Mesenchymal stem cell (in vitro differentiated cells and primary cell): Measurements from ENCODE around the gene TAOK1.

Source experiments
- DNase-seq: peaks from one replicate; pipeline ENCODE4 v3.0.0-alpha.2; 2013
- H2AFZ ChIP-seq: one replicate; pipeline ENCODE4 v1.6.1; 2013; ENCODE audit warnings: low read depth, mild to moderate bottlenecking, control low read depth, inconsistent platforms, low read length, moderate library complexity
- H2AK5ac ChIP-seq: 2 replicates; pipeline ENCODE4 v1.6.1; 2013; ENCODE audit warnings: low read length, moderate library complexity, mild to moderate bottlenecking, inconsistent platforms; ENCODE audit not compliant: severe bottlenecking
- H2BK120ac ChIP-seq: one replicate; pipeline ENCODE4 v1.6.1; 2013; ENCODE audit warnings: low read depth, mild to moderate bottlenecking, inconsistent platforms, low read length, moderate library complexity
- H2BK12ac ChIP-seq, 2 experiments: one replicate each; pipeline ENCODE4 v1.6.1; 2013; ENCODE audit warnings: inconsistent platforms in 2 of 2, low read length in 2 of 2, mild to moderate bottlenecking in 2 of 2, moderate library complexity in 2 of 2, control low read depth in 1 of 2
- H2BK15ac ChIP-seq: one replicate; pipeline ENCODE4 v1.6.1; 2013; ENCODE audit warnings: mild to moderate bottlenecking, low read depth, inconsistent platforms; ENCODE audit not compliant: poor library complexity, severe bottlenecking
- H2BK5ac ChIP-seq: 2 replicates; pipeline ENCODE4 v1.6.1; 2013; ENCODE audit warnings: low read depth, mild to moderate bottlenecking, low read length, control low read depth, inconsistent platforms; ENCODE audit not compliant: poor library complexity, severe bottlenecking
- H3K14ac ChIP-seq, 2 experiments: one replicate each; pipeline ENCODE4 v1.6.1; 2013; ENCODE audit warnings: inconsistent platforms in 2 of 2, low read length in 2 of 2, control low read depth in 1 of 2, mild to moderate bottlenecking in 1 of 2, moderate library complexity in 1 of 2
- H3K18ac ChIP-seq, 2 experiments: one replicate each; pipeline ENCODE4 v1.6.1; 2013; ENCODE audit warnings: inconsistent platforms in 2 of 2, low read length in 2 of 2, control low read depth in 1 of 2, low read depth in 1 of 2, mild to moderate bottlenecking in 1 of 2
- H3K23ac ChIP-seq, 2 experiments: one replicate each; pipeline ENCODE4 v1.6.1; 2013; ENCODE audit warnings: inconsistent platforms in 2 of 2, low read length in 2 of 2, mild to moderate bottlenecking in 2 of 2, moderate library complexity in 2 of 2, control low read depth in 1 of 2
- H3K27ac ChIP-seq: 2 replicates; pipeline ENCODE4 v1.5.1; 2013; ENCODE audit warnings: mild to moderate bottlenecking, moderate library complexity, low read length, control low read depth, inconsistent platforms; ENCODE audit not compliant: poor library complexity, severe bottlenecking
- H3K27me3 ChIP-seq, 2 experiments: 2 replicates each; pipeline versions ENCODE4 v1.6.1 to v1.7.0; 2013; ENCODE audit warnings: low read length in 2 of 2, mild to moderate bottlenecking in 2 of 2, moderate library complexity in 2 of 2, control low read depth in 1 of 2, inconsistent platforms in 1 of 2; ENCODE audit not compliant: control insufficient read depth in 1 of 2, insufficient read depth in 1 of 2
- H3K36me3 ChIP-seq, 2 experiments: 2 replicates each; pipeline versions ENCODE4 v1.6.1 to v1.7.0; 2013; ENCODE audit warnings: low read length in 2 of 2, control low read depth in 1 of 2, inconsistent platforms in 1 of 2, low read depth in 1 of 2, mild to moderate bottlenecking in 1 of 2; ENCODE audit not compliant: insufficient read depth in 2 of 2, control insufficient read depth in 1 of 2
- H3K4ac ChIP-seq, 2 experiments: one replicate each; pipeline ENCODE4 v1.6.1; 2013; ENCODE audit warnings: inconsistent platforms in 2 of 2, low read length in 2 of 2, mild to moderate bottlenecking in 2 of 2, moderate library complexity in 2 of 2, control low read depth in 1 of 2, low read depth in 1 of 2
- H3K4me1 ChIP-seq: 2 replicates; pipeline ENCODE4 v1.6.1; 2013; ENCODE audit warnings: low read depth, low read length, control low read depth; ENCODE audit not compliant: control insufficient read depth, insufficient read depth
- H3K4me2 ChIP-seq: 2 replicates; pipeline ENCODE4 v1.6.1; 2013; ENCODE audit warnings: low read length, mild to moderate bottlenecking, inconsistent platforms; ENCODE audit not compliant: poor library complexity, severe bottlenecking
- H3K4me3 ChIP-seq, 2 experiments: 2 replicates each; pipeline versions ENCODE4 v1.5.1 to v1.7.0; 2013; ENCODE audit warnings: low read length in 2 of 2, mild to moderate bottlenecking in 2 of 2, control low read depth in 1 of 2, low read depth in 1 of 2; ENCODE audit not compliant: insufficient read depth in 1 of 2
- H3K79me1 ChIP-seq: replicated peaks from 2 replicates; pipeline ENCODE4 v1.6.1; 2013; ENCODE audit warnings: mild to moderate bottlenecking, control low read depth, low read length, inconsistent platforms; ENCODE audit not compliant: poor library complexity, severe bottlenecking
- H3K9ac ChIP-seq: 2 replicates; pipeline ENCODE4 v1.7.0; 2013; ENCODE audit warnings: mild to moderate bottlenecking, low read length, moderate library complexity
- H3K9me3 ChIP-seq: 2 replicates; pipeline ENCODE4 v1.7.0; 2013; ENCODE audit warnings: mild to moderate bottlenecking, low read length; ENCODE audit not compliant: control insufficient read depth
- H4K8ac ChIP-seq: one replicate; pipeline ENCODE4 v1.6.1; 2013; ENCODE audit warnings: inconsistent platforms, mild to moderate bottlenecking, low read length, moderate library complexity
- H4K91ac ChIP-seq: one replicate; pipeline ENCODE4 v1.6.1; 2013; ENCODE audit warnings: mild to moderate bottlenecking, low read length, inconsistent platforms
- WGBS: methylation state at CpG from one replicate; pipeline ENCODE4 v1.1.7; 2013; ENCODE audit warnings: mixed read lengths; 5-methylcytosine and 5-hydroxymethylcytosine counted together

Gene TAOK1

GRCh38 chr17:29347831-29348629 lies 42.1 kb upstream of the TAOK1 start:
- Histone ChIP-seq H3K4me3 (peak overlapping the region in 1 of 2 experiments; percentile 58), H3K4me2 (no peak overlapping the region), H2BK120ac (no peak overlapping the region), H3K18ac (no peak overlapping the region), H3K9me3 (no peaks in the 10 kb centered on the region), H4K8ac (no peak overlapping the region), H3K9ac (peak overlapping the region; percentile 87), H2BK12ac (no peak overlapping the region), H4K91ac (no peak overlapping the region), H3K23ac (no peak overlapping the region), H2BK5ac (no peak overlapping the region), H2AFZ (no peak overlapping the region), H3K4ac (no peak overlapping the region), H3K79me1 (no peaks in the 10 kb centered on the region), H3K27ac (no peak overlapping the region), H2AK5ac (no peak overlapping the region), H2BK15ac (no peak overlapping the region), H3K4me1 (no peaks in the 10 kb centered on the region), H3K27me3 (peaks cover 10 to 18% of the 10 kb centered on the region in 2 experiments), H3K36me3 (no peaks in the 10 kb centered on the region), H3K14ac (no peak overlapping the region)
- WGBS, result 71% methylated on average over 2 of the region's 3 CpGs
- DNase-seq, result peak; percentile 83

- no peaks in the 10 kb centered on the region for H3K79me1 ChIP-seq
- no peak overlapping the region for H3K18ac ChIP-seq
- H3K14ac ChIP-seq, result no peak overlapping the region
- no peak overlapping the region for H3K4me2 ChIP-seq
- no peak overlapping the region for H3K9ac ChIP-seq
- 83% methylated on average over 2 of the region's 2 CpGs for WGBS
- H3K4ac ChIP-seq, result no peak overlapping the region
- H2BK120ac ChIP-seq, result no peak overlapping the region
- no peak overlapping the region for H4K91ac ChIP-seq
- H3K23ac ChIP-seq, result no peak overlapping the region
- no peak overlapping the region for H2BK12ac ChIP-seq
- no peak overlapping the region for H3K4me3 ChIP-seq
- H3K27me3 ChIP-seq, result peaks cover 0 to 9% of the 10 kb centered on the region in 2 experiments
- H2BK5ac ChIP-seq, result no peak overlapping the region
- no peak overlapping the region for H2AFZ ChIP-seq
- no peak overlapping the region for H4K8ac ChIP-seq
- H3K4me1 ChIP-seq, result no peaks in the 10 kb centered on the region
- no peak overlapping the region for H2AK5ac ChIP-seq
- H3K27ac ChIP-seq, result no peak overlapping the region
- H3K36me3 ChIP-seq, result no peaks in the 10 kb centered on the region
- no peaks in the 10 kb centered on the region for H3K9me3 ChIP-seq
- peak; percentile 13 for DNase-seq
- H2BK15ac ChIP-seq, result no peak overlapping the region
Observed at GRCh38 chr17:29349409-29349808, 40.8 kb upstream of the TAOK1 start.

- H2AFZ ChIP-seq, result no peak overlapping the region
- no peak overlapping the region for H3K9ac ChIP-seq
- no peak overlapping the region for H3K4me2 ChIP-seq
- no peak overlapping the region for H3K14ac ChIP-seq
- H4K8ac ChIP-seq, result no peak overlapping the region
- no peak overlapping the region for H2BK5ac ChIP-seq
- no peaks in the 10 kb centered on the region for H3K36me3 ChIP-seq
- H3K18ac ChIP-seq, result no peak overlapping the region
- H3K23ac ChIP-seq, result no peak overlapping the region
- no peak overlapping the region for H3K27ac ChIP-seq
- H3K27me3 ChIP-seq, result no peaks in the 10 kb centered on the region
- no peak overlapping the region for H2BK12ac ChIP-seq
- H3K4ac ChIP-seq, result no peak overlapping the region
- WGBS, result 91% methylated on average over 2 of the region's 2 CpGs
- H2AK5ac ChIP-seq, result no peak overlapping the region
- no peaks in the 10 kb centered on the region for H3K79me1 ChIP-seq
- H2BK120ac ChIP-seq, result no peak overlapping the region
- no peaks in the 10 kb centered on the region for H3K4me1 ChIP-seq
- DNase-seq, result no peak
- no peak overlapping the region for H2BK15ac ChIP-seq
- H4K91ac ChIP-seq, result no peak overlapping the region
- no peaks in the 10 kb centered on the region for H3K9me3 ChIP-seq
- H3K4me3 ChIP-seq, result no peak overlapping the region
Observed at GRCh38 chr17:29352146-29352545, 38.0 kb upstream of the TAOK1 start.

GRCh38 chr17:29357232-29357631 lies 32.9 kb upstream of the TAOK1 start:
- no peaks in the 10 kb centered on the region for H3K4me1 ChIP-seq
- no peaks in the 10 kb centered on the region for H3K79me1 ChIP-seq
- H3K4ac ChIP-seq, result no peak overlapping the region
- H3K18ac ChIP-seq, result no peak overlapping the region
- H3K23ac ChIP-seq, result no peak overlapping the region
- no peak overlapping the region for H3K14ac ChIP-seq
- H2BK12ac ChIP-seq, result no peak overlapping the region
- H3K9ac ChIP-seq, result no peak overlapping the region
- no peak overlapping the region for H2AK5ac ChIP-seq
- WGBS, result 93% methylated on average over 2 of the region's 2 CpGs
- no peak overlapping the region for H4K91ac ChIP-seq
- H3K27me3 ChIP-seq, result no peaks in the 10 kb centered on the region
- H3K4me3 ChIP-seq, result no peak overlapping the region
- no peak overlapping the region for H2BK120ac ChIP-seq
- no peak overlapping the region for H2BK5ac ChIP-seq
- no peak overlapping the region for H2BK15ac ChIP-seq
- H3K27ac ChIP-seq, result no peak overlapping the region
- H3K4me2 ChIP-seq, result no peak overlapping the region
- H3K36me3 ChIP-seq, result no peaks in the 10 kb centered on the region
- DNase-seq, result no peak
- H4K8ac ChIP-seq, result no peak overlapping the region
- H3K9me3 ChIP-seq, result no peaks in the 10 kb centered on the region
- no peak overlapping the region for H2AFZ ChIP-seq
